Smooth muscle cell of the brain vasculature (primary cell): ENCODE results near the gene PPARD.

Experiments used
- DNase-seq: peaks from one replicate; pipeline ENCODE4 v3.0.0-alpha.2; 2012; ENCODE audit warnings: low read depth, low spot score

The PPARD gene

GRCh38 chr6:35468980-35469750 lies 126.8 kb downstream of the PPARD start:
- DNase-seq: no peak

DNA sequence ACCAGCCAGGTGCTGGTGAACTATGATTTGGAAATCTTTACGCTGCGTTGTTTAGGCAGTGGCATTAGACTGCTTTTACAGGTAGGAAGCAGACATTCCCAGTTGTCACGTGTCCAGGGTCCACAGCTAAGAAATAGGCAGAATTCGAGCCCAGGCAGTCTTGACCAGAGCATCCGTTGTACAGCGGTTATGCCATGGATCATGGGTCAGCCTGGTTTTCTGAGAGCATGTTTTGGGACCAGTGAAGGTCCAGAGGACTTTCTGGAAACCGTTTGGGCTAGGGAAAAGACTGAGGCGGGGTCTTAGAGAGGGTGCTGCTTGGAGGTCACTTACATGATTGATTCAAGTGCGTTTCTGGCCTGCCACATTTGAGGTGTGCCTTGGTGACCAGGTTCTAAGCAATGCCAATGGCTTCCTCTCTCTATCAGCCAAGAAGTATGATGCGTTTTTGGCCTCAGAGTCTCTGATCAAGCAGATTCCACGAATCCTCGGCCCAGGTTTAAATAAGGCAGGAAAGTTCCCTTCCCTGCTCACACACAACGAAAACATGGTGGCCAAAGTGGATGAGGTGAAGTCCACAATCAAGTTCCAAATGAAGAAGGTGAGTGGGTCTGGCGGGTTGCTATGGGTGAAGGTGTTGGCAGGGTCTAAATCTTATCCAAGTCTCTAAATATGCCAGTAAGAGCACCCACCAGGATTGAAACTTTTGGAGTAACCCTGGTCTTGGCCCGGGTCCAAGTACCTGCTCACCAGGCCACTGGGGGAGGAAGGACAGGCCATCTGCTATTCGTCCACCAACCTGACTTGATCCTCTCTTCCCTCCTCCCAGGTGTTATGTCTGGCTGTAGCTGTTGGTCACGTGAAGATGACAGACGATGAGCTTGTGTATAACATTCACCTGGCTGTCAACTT lies 127.6 kb downstream of the PPARD start:
- DNase-seq: no peak

DNA sequence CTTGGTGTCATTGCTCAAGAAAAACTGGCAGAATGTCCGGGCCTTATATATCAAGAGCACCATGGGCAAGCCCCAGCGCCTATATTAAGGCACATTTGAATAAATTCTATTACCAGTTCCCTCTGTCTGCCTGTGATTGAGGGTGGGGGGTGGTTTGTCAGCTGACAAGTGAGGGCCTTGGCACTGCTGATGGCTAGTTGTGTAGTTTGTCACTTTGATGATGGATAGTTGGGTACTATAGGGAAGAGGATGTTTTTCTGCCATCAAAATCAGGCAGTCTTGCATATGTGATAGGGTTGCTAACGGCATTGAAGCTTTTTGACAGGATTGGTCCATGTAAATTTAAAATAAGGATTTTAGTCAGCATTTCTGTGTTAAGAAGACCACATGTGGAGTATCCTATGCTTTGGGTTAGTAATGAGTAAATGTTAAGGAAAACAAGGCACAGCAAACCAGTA lies 128.3 kb downstream of the PPARD start:
- no peak for DNase-seq

- no peak for DNase-seq
Measured at GRCh38 chr6:35471836-35472345, 129.5 kb downstream of the PPARD start.

DNA sequence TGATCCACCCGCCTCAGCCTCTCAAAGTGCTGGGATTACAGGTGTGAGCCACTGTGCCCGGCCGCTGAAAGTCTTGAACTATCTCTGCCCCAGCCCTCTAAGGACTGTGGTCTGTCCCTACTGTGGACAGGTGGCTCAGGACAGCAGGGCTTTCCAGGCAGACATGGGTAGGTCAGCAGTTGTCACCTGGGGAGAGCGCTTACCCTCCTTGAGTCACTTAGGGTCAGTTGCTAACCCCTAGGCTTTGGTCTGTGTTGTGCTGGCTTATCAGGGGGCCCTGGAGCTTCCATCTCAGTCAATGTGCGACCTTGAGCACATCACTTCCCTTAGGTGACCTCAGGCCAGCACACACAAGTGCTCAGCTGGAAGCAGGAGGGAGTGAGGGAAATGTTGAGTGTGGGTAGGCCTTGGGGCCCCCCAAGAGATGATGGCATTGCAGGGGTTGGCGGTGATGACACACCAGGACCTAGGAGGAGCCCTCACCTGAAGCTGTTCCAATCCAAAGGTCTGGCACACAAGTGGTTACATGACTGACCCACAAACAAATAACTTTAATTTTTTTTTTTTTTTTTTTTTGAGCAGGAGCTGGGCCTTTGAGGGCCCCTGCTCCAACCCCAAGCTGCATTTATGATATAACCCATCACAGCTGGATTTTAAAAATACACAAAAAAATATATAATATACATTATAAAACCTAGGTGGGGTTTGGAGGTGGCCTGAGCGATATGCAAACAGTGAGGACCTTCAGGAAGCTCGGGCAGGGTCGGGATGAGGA lies 130.9 kb downstream of the PPARD start:
- no peak for DNase-seq

- no peak for DNase-seq
Measured at GRCh38 chr6:35473850-35474130, 131.4 kb downstream of the PPARD start.

DNA sequence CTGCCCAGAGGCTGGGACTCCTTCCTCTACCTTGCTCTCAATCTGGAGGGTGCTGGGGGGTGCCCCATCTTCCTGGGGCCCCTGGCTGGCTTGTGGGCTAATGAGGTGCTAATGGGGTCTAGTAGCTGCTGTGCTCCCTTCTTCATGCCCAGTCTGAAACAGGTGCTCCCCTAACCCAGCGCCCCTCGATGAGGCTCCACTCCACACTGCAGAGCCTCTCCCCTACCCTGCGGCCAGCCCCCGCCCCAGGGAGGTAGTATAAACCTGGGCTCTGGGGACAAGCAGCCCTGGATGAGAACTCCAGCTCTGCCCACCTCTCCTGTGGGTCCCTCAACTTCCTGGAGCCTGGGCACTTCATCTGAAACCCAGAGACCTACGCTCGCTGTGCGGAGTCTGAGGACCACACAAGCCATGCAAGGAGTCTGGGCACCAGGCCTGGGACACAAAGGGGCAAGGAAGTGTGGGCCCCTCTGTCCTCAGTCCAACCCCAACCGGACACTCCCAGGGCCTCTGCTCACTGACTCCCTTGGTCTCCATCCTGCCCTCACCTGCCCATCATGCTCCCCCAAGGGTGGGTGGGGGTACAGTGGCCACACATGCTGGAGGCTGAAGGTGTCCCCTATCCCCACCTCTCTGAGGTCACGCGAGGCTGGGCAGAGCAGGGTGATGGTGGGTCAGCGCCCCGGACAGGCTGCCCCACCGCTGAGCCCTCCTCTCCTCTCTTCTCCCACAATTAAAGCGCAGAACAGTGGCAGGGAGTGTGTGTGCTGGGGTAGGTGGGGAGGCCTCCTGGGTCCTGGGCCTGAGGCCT lies 132.0 kb downstream of the PPARD start:
- DNase-seq: no peak

GRCh38 chr6:35474942-35475570 lies 132.7 kb downstream of the PPARD start:
- DNase-seq: no peak

- DNase-seq: no peak
Measured at GRCh38 chr6:35475573-35475972, 133.2 kb downstream of the PPARD start.

- no peak for DNase-seq
Measured at GRCh38 chr6:35476004-35476403, 133.6 kb downstream of the PPARD start.

GRCh38 chr6:35477028-35477427 lies 134.7 kb downstream of the PPARD start:
- no peak for DNase-seq
